Large intestine (tissue), 3 donors: ENCODE results near the gene CYB561D2. TPM values are rescaled to one million over a fixed set of nuclear protein-coding genes. Genes with fewer than 3 reads are reported as not detected.

ENCODE experiments used
- DNase-seq, 2 donors: peaks; one replicate each; pipeline versions ENCODE4 v3.0.0 to v3.0.0-alpha.2; 2013
- H3K27ac ChIP-seq: one replicate; pipeline ENCODE4 v1.5.1; 2013; ENCODE audit warnings: low read length
- H3K27me3 ChIP-seq: 2 replicates; pipeline ENCODE4 v1.6.1; 2013; ENCODE audit warnings: low read length; ENCODE audit not compliant: control insufficient read depth, insufficient read depth
- H3K36me3 ChIP-seq: 2 replicates; pipeline ENCODE4 v1.6.1; 2013; ENCODE audit warnings: low read length; ENCODE audit not compliant: control insufficient read depth, insufficient read depth
- H3K4me1 ChIP-seq: one replicate; pipeline ENCODE4 v1.6.1; 2013; ENCODE audit warnings: low read length; ENCODE audit not compliant: control insufficient read depth, insufficient read depth
- H3K4me3 ChIP-seq: one replicate; pipeline ENCODE4 v1.5.1; 2013; ENCODE audit warnings: low read length
- H3K9me3 ChIP-seq: one replicate; pipeline ENCODE4 v1.6.1; 2013; ENCODE audit warnings: mild to moderate bottlenecking, low read depth, low read length, moderate library complexity; ENCODE audit not compliant: control insufficient read depth
- WGBS: methylation state at CpG from one replicate; pipeline ENCODE4 v1.1.5; 2013; ENCODE audit warnings: low lambda C conversion rate; ENCODE audit not compliant: insufficient coverage; 5-methylcytosine and 5-hydroxymethylcytosine counted together
- polyA plus RNA-seq: library from polyadenylated mRNA; unstranded; fragments of 120-200 nt; gene quantifications from one replicate; pipeline ENCODE4 v1.2.1, GENCODE V29; 2013

Gene CYB561D2
- polyA plus RNA-seq, 1 donor, result 20.6 TPM

- Histone ChIP-seq H3K4me3 (no peak overlapping the region), H3K4me1 (peaks cover 53% of the 10 kb centered on the region), H3K27ac (no peak overlapping the region), H3K36me3 (peaks cover 58% of the 10 kb centered on the region), H3K27me3 (no peaks in the 10 kb centered on the region), H3K9me3 (peaks cover 2% of the 10 kb centered on the region)
- WGBS, result no CpG with 5 or more reads among the region's 12 CpGs
- DNase-seq, result no peak
Observed at GRCh38 chr3:50353245-50354004, 2.8 kb downstream of the CYB561D2 start.

GRCh38 chr3:50354186-50354764 lies 3.6 kb downstream of the CYB561D2 start:
- no peak overlapping the region for H3K4me3 ChIP-seq
- H3K36me3 ChIP-seq, result peaks cover 50% of the 10 kb centered on the region
- peaks cover 52% of the 10 kb centered on the region for H3K4me1 ChIP-seq
- no peak for DNase-seq
- no peak overlapping the region for H3K27ac ChIP-seq
- H3K9me3 ChIP-seq, result peaks cover 6% of the 10 kb centered on the region
- WGBS, result no CpG with 5 or more reads among the region's 5 CpGs
- H3K27me3 ChIP-seq, result no peaks in the 10 kb centered on the region

GRCh38 chr3:50354850-50355249 lies 4.2 kb downstream of the CYB561D2 start:
- Histone ChIP-seq H3K27me3 (no peaks in the 10 kb centered on the region), H3K4me1 (peaks cover 46% of the 10 kb centered on the region), H3K9me3 (peaks cover 6% of the 10 kb centered on the region), H3K4me3 (no peak overlapping the region), H3K36me3 (peaks cover 50% of the 10 kb centered on the region), H3K27ac (no peak overlapping the region)
- no peak for DNase-seq
- WGBS, result no CpG with 5 or more reads among the region's 7 CpGs

- no CpG with 5 or more reads among the region's 5 CpGs for WGBS
Observed at GRCh38 chr3:50355829-50356552, 5.3 kb downstream of the CYB561D2 start.

GRCh38 chr3:50356553-50356952 lies 5.9 kb downstream of the CYB561D2 start:
- Histone ChIP-seq H3K27ac (peak overlapping the region; percentile 39), H3K9me3 (peaks cover 6% of the 10 kb centered on the region), H3K27me3 (no peaks in the 10 kb centered on the region), H3K36me3 (peaks cover 49% of the 10 kb centered on the region), H3K4me1 (peaks cover 35% of the 10 kb centered on the region), H3K4me3 (peak overlapping the region; percentile 96)
- DNase-seq, result peak; percentile 78 to 89
- no CpG with 5 or more reads among the region's 5 CpGs for WGBS

More at GRCh38 chr3:50355829-50356552, 5.3 kb downstream of the CYB561D2 start:
- Histone ChIP-seq H3K4me1 (peaks cover 40% of the 10 kb centered on the region), H3K9me3 (peaks cover 6% of the 10 kb centered on the region), H3K27me3 (no peaks in the 10 kb centered on the region), H3K4me3 (peak overlapping the region; percentile 96), H3K27ac (peak overlapping the region; percentile 13), H3K36me3 (peaks cover 50% of the 10 kb centered on the region)
- no peak for DNase-seq

GRCh38 chr3:50357481-50357880 lies 6.8 kb downstream of the CYB561D2 start:
- peaks cover 31% of the 10 kb centered on the region for H3K4me1 ChIP-seq
- peak overlapping the region; percentile 39 for H3K27ac ChIP-seq
- WGBS, result no CpG with 5 or more reads among the region's 1 CpG
- no peaks in the 10 kb centered on the region for H3K27me3 ChIP-seq
- DNase-seq, result no peak
- peaks cover 6% of the 10 kb centered on the region for H3K9me3 ChIP-seq
- peaks cover 44% of the 10 kb centered on the region for H3K36me3 ChIP-seq
- H3K4me3 ChIP-seq, result peak overlapping the region; percentile 96

- DNase-seq, result no peak
- Histone ChIP-seq H3K27me3 (no peaks in the 10 kb centered on the region), H3K4me3 (peak overlapping the region; percentile 96), H3K27ac (peak overlapping the region; percentile 73), H3K36me3 (peaks cover 38% of the 10 kb centered on the region), H3K9me3 (peaks cover 6% of the 10 kb centered on the region), H3K4me1 (peaks cover 31% of the 10 kb centered on the region)
- no CpG with 5 or more reads among the region's 24 CpGs for WGBS
Observed at GRCh38 chr3:50358355-50358910, 7.8 kb downstream of the CYB561D2 start.

GRCh38 chr3:50358911-50359759 lies 8.5 kb downstream of the CYB561D2 start, which contains the start of gene TMEM115:
TSS of gene TMEM115 (minus strand) at chr3:50359521. CDS start at chr3:50359063, 458 bp downstream.
- peak; percentile 98 to 99 for DNase-seq
- Histone ChIP-seq H3K36me3 (peaks cover 31% of the 10 kb centered on the region), H3K27ac (peak within 1 kb of the TSS; percentile 73), H3K4me1 (peaks cover 31% of the 10 kb centered on the region), H3K27me3 (no peaks in the 10 kb centered on the region), H3K9me3 (peaks cover 6% of the 10 kb centered on the region), H3K4me3 (peak within 1 kb of the TSS; percentile 96)
- no CpG with 5 or more reads among the region's 64 CpGs for WGBS

- no peak overlapping the region for H3K4me3 ChIP-seq
- peaks cover 36% of the 10 kb centered on the region for H3K4me1 ChIP-seq
- peaks cover 6% of the 10 kb centered on the region for H3K9me3 ChIP-seq
- H3K27me3 ChIP-seq, result no peaks in the 10 kb centered on the region
- no peak for DNase-seq
- no peak overlapping the region for H3K27ac ChIP-seq
- H3K36me3 ChIP-seq, result peaks cover 25% of the 10 kb centered on the region
- WGBS, result no CpG with 5 or more reads among the region's 8 CpGs
Observed at GRCh38 chr3:50359760-50360110, 9.1 kb downstream of the CYB561D2 start.
